HEK293 (cell line): Measurements from ENCODE around the gene NUMBL.

ENCODE experiments used
- BCL11B ChIP-seq: fragments of 450-650 bp; formaldehyde crosslinking; IDR thresholded peaks from 2 replicates; pipeline ENCODE4 v1.5.1; 2016; ENCODE audit warnings: low read depth, missing biosample characterization, missing genetic modification characterization
- KLF17 ChIP-seq: fragments of 450-650 bp; formaldehyde crosslinking; IDR thresholded peaks from 2 replicates; pipeline ENCODE4 v1.5.1; 2016; ENCODE audit warnings: missing biosample characterization, missing genetic modification characterization
- KLF8 ChIP-seq: fragments of 450-650 bp; formaldehyde crosslinking; IDR thresholded peaks from 2 replicates; pipeline ENCODE4 v1.5.1; 2016; ENCODE audit warnings: missing biosample characterization, missing genetic modification characterization
- MEIS1 ChIP-seq: sonication (generic); formaldehyde crosslinking; IDR thresholded peaks from 2 replicates; pipeline ENCODE4 v1.8.1; 2022; ENCODE audit warnings: missing genetic modification reagents, mild to moderate bottlenecking, borderline replicate concordance
- SALL2 ChIP-seq: fragments of 450-650 bp; formaldehyde crosslinking; IDR thresholded peaks from 2 replicates; pipeline ENCODE4 v1.5.0; 2017; ENCODE audit warnings: missing biosample characterization, mild to moderate bottlenecking, missing genetic modification characterization, borderline replicate concordance
- SETDB1 ChIP-seq: IDR thresholded peaks from one replicate; pipeline ENCODE4 v1.6.1; 2017; ENCODE audit warnings: mild to moderate bottlenecking, low read length, moderate library complexity, mixed read lengths; ENCODE audit not compliant: insufficient read length
- WT1 ChIP-seq: fragments of 450-650 bp; formaldehyde crosslinking; IDR thresholded peaks from 2 replicates; pipeline ENCODE4 v1.5.1; 2016; ENCODE audit warnings: missing biosample characterization, missing genetic modification characterization
- ZFHX2 ChIP-seq: fragments of 450-650 bp; formaldehyde crosslinking; conservative IDR thresholded peaks from 2 replicates; pipeline ENCODE4 v1.5.1; 2016; ENCODE audit warnings: missing biosample characterization, missing genetic modification characterization
- ZNF121 ChIP-seq: fragments of 450-650 bp; formaldehyde crosslinking; IDR thresholded peaks from 2 replicates; pipeline ENCODE4 v1.5.1; 2016; ENCODE audit warnings: missing biosample characterization, missing genetic modification characterization
- ZNF157 ChIP-seq: fragments of 450-650 bp; formaldehyde crosslinking; IDR thresholded peaks from 2 replicates; pipeline ENCODE4 v1.5.1; 2016; ENCODE audit warnings: missing biosample characterization, missing genetic modification characterization
- ZNF174 ChIP-seq: fragments of 450-650 bp; formaldehyde crosslinking; IDR thresholded peaks from 2 replicates; pipeline ENCODE4 v1.5.0; 2017; ENCODE audit warnings: missing biosample characterization, mild to moderate bottlenecking, missing genetic modification characterization
- ZNF2 ChIP-seq: fragments of 450-650 bp; formaldehyde crosslinking; IDR thresholded peaks from 2 replicates; pipeline ENCODE4 v1.5.1; 2016; ENCODE audit warnings: missing biosample characterization, missing genetic modification characterization
- ZNF221 ChIP-seq: fragments of 450-650 bp; formaldehyde crosslinking; IDR thresholded peaks from 2 replicates; pipeline ENCODE4 v1.5.1; 2017; ENCODE audit warnings: missing biosample characterization, missing genetic modification characterization, borderline replicate concordance
- ZNF354C ChIP-seq: fragments of 450-650 bp; formaldehyde crosslinking; IDR thresholded peaks from 2 replicates; pipeline ENCODE4 v1.5.1; 2016; ENCODE audit warnings: missing biosample characterization, missing genetic modification characterization, low read depth, borderline replicate concordance
- ZNF37A ChIP-seq: fragments of 450-650 bp; IDR thresholded peaks from 2 replicates; pipeline ENCODE4 v1.5.1; 2018; ENCODE audit warnings: missing biosample characterization, missing genetic modification characterization
- ZNF473 ChIP-seq: fragments of 450-650 bp; formaldehyde crosslinking; IDR thresholded peaks from 2 replicates; pipeline ENCODE4 v1.5.1; 2017; ENCODE audit warnings: missing biosample characterization, missing genetic modification characterization
- ZNF521 ChIP-seq: fragments of 450-650 bp; formaldehyde crosslinking; IDR thresholded peaks from 2 replicates; pipeline ENCODE4 v1.5.1; 2017; ENCODE audit warnings: missing biosample characterization, mild to moderate bottlenecking, missing genetic modification characterization
- ZNF580 ChIP-seq: fragments of 450-650 bp; formaldehyde crosslinking; IDR thresholded peaks from 2 replicates; pipeline ENCODE4 v1.5.1; 2016; ENCODE audit warnings: missing biosample characterization, missing genetic modification characterization
- ZNF624 ChIP-seq: fragments of 450-650 bp; formaldehyde crosslinking; IDR thresholded peaks from 2 replicates; pipeline ENCODE4 v1.5.1; 2017; ENCODE audit warnings: missing biosample characterization, missing genetic modification characterization
- ZNF660 ChIP-seq: fragments of 450-650 bp; IDR thresholded peaks from 2 replicates; pipeline ENCODE4 v1.5.1; 2018; ENCODE audit warnings: missing biosample characterization, mild to moderate bottlenecking, missing genetic modification characterization
- ZNF747 ChIP-seq: fragments of 450-650 bp; formaldehyde crosslinking; IDR thresholded peaks from 2 replicates; pipeline ENCODE4 v1.5.1; 2016; ENCODE audit warnings: missing biosample characterization, missing genetic modification characterization
- ZNF785 ChIP-seq: fragments of 450-650 bp; formaldehyde crosslinking; IDR thresholded peaks from 2 replicates; pipeline ENCODE4 v1.5.1; 2016; ENCODE audit warnings: missing biosample characterization, missing genetic modification characterization
- ZSCAN4 ChIP-seq: fragments of 450-650 bp; formaldehyde crosslinking; IDR thresholded peaks from 2 replicates; pipeline ENCODE4 v1.5.1; 2017; ENCODE audit warnings: missing biosample characterization, missing genetic modification characterization
- TF ChIP-seq, protein P1 (sequence below): fragments of 450-650 bp; formaldehyde crosslinking; optimal IDR thresholded peaks from 2 replicates; pipeline ENCODE3; 2016; ENCODE audit warnings: missing biosample characterization, mild to moderate bottlenecking, missing genetic modification characterization
- TF ChIP-seq, protein P2 (sequence below): fragments of 450-650 bp; formaldehyde crosslinking; conservative IDR thresholded peaks from 2 replicates; pipeline ENCODE4 v1.5.1; 2016; ENCODE audit warnings: low read depth, missing biosample characterization, missing genetic modification characterization
- TF ChIP-seq, protein P3 (sequence below): fragments of 450-650 bp; formaldehyde crosslinking; IDR thresholded peaks from 2 replicates; pipeline ENCODE4 v1.5.1; 2016; ENCODE audit warnings: missing biosample characterization, missing genetic modification characterization
- TF ChIP-seq, protein P4 (sequence below): fragments of 450-650 bp; formaldehyde crosslinking; IDR thresholded peaks from 2 replicates; pipeline ENCODE4 v1.5.1; 2016; ENCODE audit warnings: missing biosample characterization, missing genetic modification characterization

The NUMBL gene

DNA sequence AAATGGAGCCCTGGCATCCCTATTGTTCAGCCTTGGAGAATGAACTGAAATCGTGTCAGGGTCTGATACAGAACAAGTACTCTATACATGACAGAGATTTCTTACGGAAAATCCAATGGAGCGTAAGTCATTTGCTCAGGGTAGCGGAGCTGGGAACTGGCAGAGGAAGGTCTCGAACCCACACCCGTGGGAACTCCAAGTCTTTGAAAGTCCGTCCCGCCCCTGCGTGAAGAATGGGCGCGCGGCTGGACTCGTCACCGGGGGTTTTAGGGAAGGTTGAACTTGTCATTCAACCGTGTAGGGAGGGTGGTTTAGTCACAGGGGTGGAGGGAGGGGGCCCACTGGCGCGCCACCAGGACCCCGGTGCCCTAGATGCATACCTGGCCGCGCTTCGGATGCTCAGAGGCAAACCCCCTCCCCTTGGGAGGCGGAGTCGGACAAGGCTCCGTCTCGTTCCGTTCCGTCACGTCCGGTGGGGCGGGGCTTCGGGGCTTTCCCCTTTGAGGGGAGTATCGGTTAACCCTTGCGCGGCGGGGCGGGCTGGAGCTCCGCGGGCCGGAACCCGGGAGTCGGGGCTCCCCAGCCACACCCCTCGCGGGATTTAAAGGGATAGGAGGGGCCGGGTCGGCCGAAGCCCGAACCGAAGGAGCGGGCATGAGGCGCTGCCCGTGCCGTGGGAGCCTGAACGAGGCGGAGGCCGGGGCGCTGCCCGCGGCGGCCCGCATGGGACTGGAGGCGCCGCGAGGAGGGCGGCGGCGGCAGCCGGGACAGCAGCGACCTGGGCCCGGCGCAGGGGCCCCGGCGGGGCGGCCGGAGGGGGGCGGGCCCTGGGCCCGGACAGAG is 26.3 kb upstream of the NUMBL start, which contains the start of the genes COQ8B and ITPKC (continued):
- TF ChIP-seq ZNF624 (no peak), ZNF221 (0 out of 2 replicates have a peak, but pooled peaks have one; percentile 25), ZNF37A (tag by site-specific recombination) (no peak), ZNF785 (tag by site-specific recombination) (peak; percentile 71; the same call in 1 of the 2 replicates), SETDB1 (no peak), ZNF157 (no peak), ZNF747 (tag by site-specific recombination) (no peak), ZNF473 (tag by site-specific recombination) (no peak), ZNF174 (tag by site-specific recombination) (no peak; the same call in 1 of the 2 replicates), MEIS1 (CRISPR knock-in tag) (no peak), ZNF521 (no peak), ZNF660 (tag by site-specific recombination) (peak; percentile 95), KLF17 (no peak; the same call in 1 of the 2 replicates), ZNF580 (tag by site-specific recombination) (peak; percentile 96), ZNF2 (0 out of 2 replicates have a peak, but pooled peaks have one; percentile 52), SALL2 (no peak), WT1 (peak; percentile 97), BCL11B (no peak; the same call in 1 of the 2 replicates), ZNF354C (tag by site-specific recombination) (no peak), KLF8 (tag by site-specific recombination) (peak; percentile 99), ZNF121 (no peak), ZFHX2 (no peak), ZSCAN4 (tag by site-specific recombination) (peak; percentile 6; the same call in 1 of the 2 replicates)
- TF ChIP-seq, protein P1, sequence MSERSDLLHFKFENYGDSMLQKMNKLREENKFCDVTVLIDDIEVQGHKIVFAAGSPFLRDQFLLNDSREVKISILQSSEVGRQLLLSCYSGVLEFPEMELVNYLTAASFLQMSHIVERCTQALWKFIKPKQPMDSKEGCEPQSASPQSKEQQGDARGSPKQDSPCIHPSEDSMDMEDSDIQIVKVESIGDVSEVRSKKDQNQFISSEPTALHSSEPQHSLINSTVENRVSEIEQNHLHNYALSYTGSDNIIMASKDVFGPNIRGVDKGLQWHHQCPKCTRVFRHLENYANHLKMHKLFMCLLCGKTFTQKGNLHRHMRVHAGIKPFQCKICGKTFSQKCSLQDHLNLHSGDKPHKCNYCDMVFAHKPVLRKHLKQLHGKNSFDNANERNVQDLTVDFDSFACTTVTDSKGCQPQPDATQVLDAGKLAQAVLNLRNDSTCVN (tag by site-specific recombination) = peak; percentile 88
- TF ChIP-seq, protein P2, sequence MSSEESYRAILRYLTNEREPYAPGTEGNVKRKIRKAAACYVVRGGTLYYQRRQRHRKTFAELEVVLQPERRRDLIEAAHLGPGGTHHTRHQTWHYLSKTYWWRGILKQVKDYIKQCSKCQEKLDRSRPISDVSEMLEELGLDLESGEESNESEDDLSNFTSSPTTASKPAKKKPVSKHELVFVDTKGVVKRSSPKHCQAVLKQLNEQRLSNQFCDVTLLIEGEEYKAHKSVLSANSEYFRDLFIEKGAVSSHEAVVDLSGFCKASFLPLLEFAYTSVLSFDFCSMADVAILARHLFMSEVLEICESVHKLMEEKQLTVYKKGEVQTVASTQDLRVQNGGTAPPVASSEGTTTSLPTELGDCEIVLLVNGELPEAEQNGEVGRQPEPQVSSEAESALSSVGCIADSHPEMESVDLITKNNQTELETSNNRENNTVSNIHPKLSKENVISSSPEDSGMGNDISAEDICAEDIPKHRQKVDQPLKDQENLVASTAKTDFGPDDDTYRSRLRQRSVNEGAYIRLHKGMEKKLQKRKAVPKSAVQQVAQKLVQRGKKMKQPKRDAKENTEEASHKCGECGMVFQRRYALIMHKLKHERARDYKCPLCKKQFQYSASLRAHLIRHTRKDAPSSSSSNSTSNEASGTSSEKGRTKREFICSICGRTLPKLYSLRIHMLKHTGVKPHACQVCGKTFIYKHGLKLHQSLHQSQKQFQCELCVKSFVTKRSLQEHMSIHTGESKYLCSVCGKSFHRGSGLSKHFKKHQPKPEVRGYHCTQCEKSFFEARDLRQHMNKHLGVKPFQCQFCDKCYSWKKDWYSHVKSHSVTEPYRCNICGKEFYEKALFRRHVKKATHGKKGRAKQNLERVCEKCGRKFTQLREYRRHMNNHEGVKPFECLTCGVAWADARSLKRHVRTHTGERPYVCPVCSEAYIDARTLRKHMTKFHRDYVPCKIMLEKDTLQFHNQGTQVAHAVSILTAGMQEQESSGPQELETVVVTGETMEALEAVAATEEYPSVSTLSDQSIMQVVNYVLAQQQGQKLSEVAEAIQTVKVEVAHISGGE (tag by site-specific recombination) = peak; percentile 94
- TF ChIP-seq, protein P3, sequence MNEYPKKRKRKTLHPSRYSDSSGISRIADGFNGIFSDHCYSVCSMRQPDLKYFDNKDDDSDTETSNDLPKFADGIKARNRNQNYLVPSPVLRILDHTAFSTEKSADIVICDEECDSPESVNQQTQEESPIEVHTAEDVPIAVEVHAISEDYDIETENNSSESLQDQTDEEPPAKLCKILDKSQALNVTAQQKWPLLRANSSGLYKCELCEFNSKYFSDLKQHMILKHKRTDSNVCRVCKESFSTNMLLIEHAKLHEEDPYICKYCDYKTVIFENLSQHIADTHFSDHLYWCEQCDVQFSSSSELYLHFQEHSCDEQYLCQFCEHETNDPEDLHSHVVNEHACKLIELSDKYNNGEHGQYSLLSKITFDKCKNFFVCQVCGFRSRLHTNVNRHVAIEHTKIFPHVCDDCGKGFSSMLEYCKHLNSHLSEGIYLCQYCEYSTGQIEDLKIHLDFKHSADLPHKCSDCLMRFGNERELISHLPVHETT (tag by site-specific recombination) = peak; percentile 33; the same call in 1 of the 2 replicates
- TF ChIP-seq, protein P4, sequence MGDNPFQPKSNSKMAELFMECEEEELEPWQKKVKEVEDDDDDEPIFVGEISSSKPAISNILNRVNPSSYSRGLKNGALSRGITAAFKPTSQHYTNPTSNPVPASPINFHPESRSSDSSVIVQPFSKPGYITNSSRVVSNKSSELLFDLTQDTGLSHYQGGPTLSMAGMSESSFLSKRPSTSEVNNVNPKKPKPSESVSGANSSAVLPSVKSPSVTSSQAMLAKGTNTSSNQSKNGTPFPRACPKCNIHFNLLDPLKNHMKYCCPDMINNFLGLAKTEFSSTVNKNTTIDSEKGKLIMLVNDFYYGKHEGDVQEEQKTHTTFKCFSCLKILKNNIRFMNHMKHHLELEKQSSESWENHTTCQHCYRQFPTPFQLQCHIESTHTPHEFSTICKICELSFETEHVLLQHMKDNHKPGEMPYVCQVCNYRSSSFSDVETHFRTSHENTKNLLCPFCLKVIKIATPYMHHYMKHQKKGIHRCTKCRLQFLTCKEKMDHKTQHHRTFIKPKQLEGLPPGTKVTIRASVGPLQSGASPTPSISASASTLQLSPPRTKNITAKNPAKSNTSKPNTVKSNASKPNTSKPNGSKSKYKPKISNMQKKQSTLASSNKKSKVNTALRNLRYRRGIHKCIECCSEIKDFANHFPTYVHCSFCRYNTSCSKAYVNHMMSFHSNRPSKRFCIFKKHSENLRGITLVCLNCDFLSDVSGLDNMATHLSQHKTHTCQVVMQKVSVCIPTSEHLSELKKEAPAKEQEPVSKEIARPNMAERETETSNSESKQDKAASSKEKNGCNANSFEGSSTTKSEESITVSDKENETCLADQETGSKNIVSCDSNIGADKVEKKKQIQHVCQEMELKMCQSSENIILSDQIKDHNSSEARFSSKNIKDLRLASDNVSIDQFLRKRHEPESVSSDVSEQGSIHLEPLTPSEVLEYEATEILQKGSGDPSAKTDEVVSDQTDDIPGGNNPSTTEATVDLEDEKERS (tag by site-specific recombination) = no peak; the same call in 1 of the 2 replicates
